ENCODE results near the gene ICAM2.

The ICAM2 gene

GRCh38 chr17:63961355-63962212 is 58.8 kb downstream of the ICAM2 start:
- TF ChIP-seq EZH2phosphoT487 (IDR thresholded peaks at IDR 0.05; ENCODE audit: borderline replicate concordance) (no peak), CTCF (conservative IDR thresholded peaks at IDR 0.05; ENCODE audit: low read length) (no peak)
- H2AFZ ChIP-seq (ENCODE audit: low read length), result no peak overlapping the region

DNA sequence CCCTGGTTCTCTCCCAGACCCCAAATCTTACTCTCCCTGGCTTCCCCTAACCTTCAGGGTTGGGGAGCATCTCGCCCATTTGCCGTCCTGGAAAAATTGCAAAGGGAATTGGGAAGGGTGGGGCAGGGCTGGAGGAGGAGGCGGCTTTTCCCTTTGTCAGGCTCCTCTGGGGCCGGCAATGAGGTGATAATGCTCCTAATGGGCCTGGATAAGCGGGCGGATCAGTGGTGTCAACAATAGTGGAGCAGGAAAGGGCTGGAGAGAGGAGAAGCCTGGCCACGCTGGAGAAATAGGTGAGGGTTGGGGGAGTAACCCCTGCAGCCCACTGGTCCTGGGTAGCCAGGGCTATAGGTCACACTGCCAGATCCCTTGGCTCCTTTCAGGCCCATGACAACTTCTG is 60.0 kb downstream of the ICAM2 start:
- Histone ChIP-seq H3K27me3 (ENCODE audit: insufficient read depth, low read length, poor library complexity, severe bottlenecking) (no peaks in the 10 kb centered on the region), H3K79me2 (ENCODE audit: insufficient read depth, low read length) (no peaks in the 10 kb centered on the region), H3K9me2 (replicated peaks; ENCODE audit: low read depth, low read length) (no peaks in the 10 kb centered on the region), H3K4me2 (ENCODE audit: low read depth, low read length, poor library complexity, severe bottlenecking) (no peak overlapping the region), H3K36me3 (ENCODE audit: insufficient read depth, low read length) (no peaks in the 10 kb centered on the region), H4K20me1 (ENCODE audit: insufficient read depth, low read length, poor library complexity, severe bottlenecking) (no peaks in the 10 kb centered on the region), H3K9ac (ENCODE audit: low read depth, low read length, poor library complexity, severe bottlenecking) (no peak overlapping the region), H2AFZ (ENCODE audit: low read length) (no peak overlapping the region), H3F3A (ENCODE audit: low read depth) (no peaks in the 10 kb centered on the region), H3K4me1 (ENCODE audit: insufficient read depth, low read length, poor library complexity, severe bottlenecking) (peaks cover 14% of the 10 kb centered on the region), H3K4me3 (ENCODE audit: low read length, poor library complexity, severe bottlenecking) (no peak overlapping the region), H3K9me3 (ENCODE audit: insufficient read depth, low read depth, low read length) (no peaks in the 10 kb centered on the region)
- TF ChIP-seq EZH2phosphoT487 (IDR thresholded peaks at IDR 0.05; ENCODE audit: borderline replicate concordance), result no peak
- TF ChIP-seq CTCF (conservative IDR thresholded peaks at IDR 0.05; ENCODE audit: low read length), result no peak

More at GRCh38 chr17:63961355-63962212, 58.8 kb downstream of the ICAM2 start:
- no peaks in the 10 kb centered on the region for H3K36me3 ChIP-seq (ENCODE audit: insufficient read depth, low read length)
- H3K79me2 ChIP-seq (ENCODE audit: insufficient read depth, low read length), result no peaks in the 10 kb centered on the region
- H3K27me3 ChIP-seq (ENCODE audit: insufficient read depth, low read length, poor library complexity, severe bottlenecking), result no peaks in the 10 kb centered on the region
- no peak overlapping the region for H3K4me3 ChIP-seq (ENCODE audit: low read length, poor library complexity, severe bottlenecking)
- no peaks in the 10 kb centered on the region for H4K20me1 ChIP-seq (ENCODE audit: insufficient read depth, low read length, poor library complexity, severe bottlenecking)
- H3K9me3 ChIP-seq (ENCODE audit: insufficient read depth, low read depth, low read length), result no peaks in the 10 kb centered on the region
- H3K4me2 ChIP-seq (ENCODE audit: low read depth, low read length, poor library complexity, severe bottlenecking), result no peak overlapping the region
- peaks cover 6% of the 10 kb centered on the region for H3K4me1 ChIP-seq (ENCODE audit: insufficient read depth, low read length, poor library complexity, severe bottlenecking)
- no peaks in the 10 kb centered on the region for H3F3A ChIP-seq (ENCODE audit: low read depth)
- no peaks in the 10 kb centered on the region for H3K9me2 ChIP-seq (replicated peaks; ENCODE audit: low read depth, low read length)
- no peak overlapping the region for H3K9ac ChIP-seq (ENCODE audit: low read depth, low read length, poor library complexity, severe bottlenecking)

DNA sequence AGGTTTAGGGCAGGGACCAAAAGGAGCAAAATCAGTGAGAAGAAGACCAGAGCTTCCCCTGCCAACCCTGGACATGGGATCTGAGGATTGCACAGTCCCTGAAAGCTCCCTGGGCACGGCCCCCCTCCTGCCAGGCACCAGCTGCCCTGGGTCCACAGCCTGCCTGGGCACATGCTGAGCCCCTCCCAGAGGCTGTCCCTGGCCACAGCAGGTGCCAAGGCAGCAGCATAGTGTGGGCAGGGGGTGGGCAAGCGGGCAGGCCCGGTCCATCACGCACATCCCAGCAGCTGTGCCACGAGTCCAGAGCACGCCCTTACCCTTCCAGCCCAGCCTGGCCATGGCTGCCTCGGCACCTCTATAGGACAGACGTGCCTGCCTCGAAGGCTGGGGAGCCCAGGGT is 60.4 kb downstream of the ICAM2 start:
- no peak overlapping the region for H3K4me2 ChIP-seq (ENCODE audit: low read depth, low read length, poor library complexity, severe bottlenecking)
- H3K4me3 ChIP-seq (ENCODE audit: low read length, poor library complexity, severe bottlenecking), result no peak overlapping the region

More for the DNA sequence above, 60.4 kb downstream of the ICAM2 start:
- Histone ChIP-seq H2AFZ (ENCODE audit: low read length) (no peak overlapping the region), H4K20me1 (ENCODE audit: insufficient read depth, low read length, poor library complexity, severe bottlenecking) (no peaks in the 10 kb centered on the region), H3K9me2 (replicated peaks; ENCODE audit: low read depth, low read length) (no peaks in the 10 kb centered on the region), H3F3A (ENCODE audit: low read depth) (peaks cover under 1% of the 10 kb centered on the region; the same call in 1 of the 2 replicates), H3K79me2 (ENCODE audit: insufficient read depth, low read length) (no peaks in the 10 kb centered on the region), H3K4me1 (ENCODE audit: insufficient read depth, low read length, poor library complexity, severe bottlenecking) (peaks cover 18% of the 10 kb centered on the region), H3K27me3 (ENCODE audit: insufficient read depth, low read length, poor library complexity, severe bottlenecking) (no peaks in the 10 kb centered on the region), H3K9ac (ENCODE audit: low read depth, low read length, poor library complexity, severe bottlenecking) (no peak overlapping the region), H3K9me3 (ENCODE audit: insufficient read depth, low read depth, low read length) (no peaks in the 10 kb centered on the region), H3K36me3 (ENCODE audit: insufficient read depth, low read length) (no peaks in the 10 kb centered on the region)
- TF ChIP-seq CTCF (conservative IDR thresholded peaks at IDR 0.05; ENCODE audit: low read length), result no peak
- no peak for TF ChIP-seq EZH2phosphoT487 (IDR thresholded peaks at IDR 0.05; ENCODE audit: borderline replicate concordance)

All from Loucy (cell line).